HG03196 (cell line): ENCODE measurements around the gene ZDHHC14.

Experiments
- ATAC-seq: cut with Tn5 transposase; IDR thresholded peaks from one replicate; pipeline ENCODE4 v1.9.1; 2021; ENCODE audit not compliant: unreplicated experiment

Gene ZDHHC14

GRCh38 chr6:157725836-157726235, 344.8 kb downstream of the ZDHHC14 start:
- no peak for ATAC-seq

GRCh38 chr6:157726892-157727628, 346.1 kb downstream of the ZDHHC14 start:
- ATAC-seq = no peak
